ENCODE results near the gene PACS2.
A peak's percentile ranks its signal among the peaks of the same experiment; 100 is the strongest.

PACS2 gene

DNA sequence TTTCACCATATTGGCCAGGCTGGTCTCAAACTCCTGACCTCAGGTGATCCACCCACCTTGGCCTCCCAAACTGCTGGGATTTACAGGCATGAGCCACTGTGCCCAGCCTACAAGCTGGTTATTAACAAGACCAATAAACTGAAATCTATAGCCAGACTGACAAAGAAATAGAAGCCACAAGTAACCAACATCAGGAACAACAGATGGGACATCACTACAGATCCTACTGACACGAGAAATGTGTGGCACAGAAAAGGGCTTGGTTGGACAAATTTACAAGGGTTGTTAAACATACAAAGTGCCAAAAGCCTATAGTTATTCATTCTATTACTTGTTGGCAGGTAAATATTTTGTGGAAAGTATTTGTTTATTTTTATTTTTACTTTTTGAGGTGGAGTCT lies 116.7 kb downstream of the PACS2 start:
- Histone ChIP-seq H3K36me3 (ENCODE audit: control insufficient read depth, insufficient read depth, low read length) (peaks cover 8% of the 10 kb centered on the region), H3K27me3 (replicated peaks; ENCODE audit: control insufficient read depth, insufficient read depth, low read length) (no peaks in the 10 kb centered on the region), H3K4me3 (replicated peaks; ENCODE audit: low read depth, low read length) (no peak overlapping the region)
- TF ChIP-seq, protein P1, sequence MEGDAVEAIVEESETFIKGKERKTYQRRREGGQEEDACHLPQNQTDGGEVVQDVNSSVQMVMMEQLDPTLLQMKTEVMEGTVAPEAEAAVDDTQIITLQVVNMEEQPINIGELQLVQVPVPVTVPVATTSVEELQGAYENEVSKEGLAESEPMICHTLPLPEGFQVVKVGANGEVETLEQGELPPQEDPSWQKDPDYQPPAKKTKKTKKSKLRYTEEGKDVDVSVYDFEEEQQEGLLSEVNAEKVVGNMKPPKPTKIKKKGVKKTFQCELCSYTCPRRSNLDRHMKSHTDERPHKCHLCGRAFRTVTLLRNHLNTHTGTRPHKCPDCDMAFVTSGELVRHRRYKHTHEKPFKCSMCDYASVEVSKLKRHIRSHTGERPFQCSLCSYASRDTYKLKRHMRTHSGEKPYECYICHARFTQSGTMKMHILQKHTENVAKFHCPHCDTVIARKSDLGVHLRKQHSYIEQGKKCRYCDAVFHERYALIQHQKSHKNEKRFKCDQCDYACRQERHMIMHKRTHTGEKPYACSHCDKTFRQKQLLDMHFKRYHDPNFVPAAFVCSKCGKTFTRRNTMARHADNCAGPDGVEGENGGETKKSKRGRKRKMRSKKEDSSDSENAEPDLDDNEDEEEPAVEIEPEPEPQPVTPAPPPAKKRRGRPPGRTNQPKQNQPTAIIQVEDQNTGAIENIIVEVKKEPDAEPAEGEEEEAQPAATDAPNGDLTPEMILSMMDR (IDR thresholded peaks at IDR 0.05; ENCODE audit: insufficient read depth, low read length, poor library complexity, severe bottlenecking) = no peak
- DNase-seq (ENCODE audit: extremely low read depth, insufficient read length) = no peak

DNA sequence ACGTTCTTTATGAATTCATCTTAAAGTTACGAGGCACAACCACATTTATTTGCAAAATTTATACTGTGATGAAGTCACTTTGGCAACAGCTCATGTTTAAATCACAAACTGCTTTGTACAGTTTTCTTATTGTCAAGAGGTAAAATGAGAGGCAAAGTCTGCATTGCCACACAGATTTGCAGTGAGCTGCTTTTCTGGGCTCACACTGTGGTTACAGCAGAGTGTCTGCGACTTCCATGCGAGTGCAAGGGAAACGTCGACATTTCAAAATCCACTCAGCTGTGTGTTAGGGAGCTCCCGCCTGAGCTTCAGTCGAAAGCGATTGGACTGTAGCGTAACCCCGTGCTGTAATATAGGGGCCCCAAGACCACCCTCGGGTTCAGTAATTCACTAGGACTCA lies 118.1 kb downstream of the PACS2 start:
- no peaks in the 10 kb centered on the region for H3K27me3 ChIP-seq (replicated peaks; ENCODE audit: control insufficient read depth, insufficient read depth, low read length)
- TF ChIP-seq, protein P1 (IDR thresholded peaks at IDR 0.05; ENCODE audit: insufficient read depth, low read length, poor library complexity, severe bottlenecking) = no peak
- no peak for DNase-seq (ENCODE audit: extremely low read depth, insufficient read length)
- H3K4me3 ChIP-seq (replicated peaks; ENCODE audit: low read depth, low read length) = no peak overlapping the region
- peaks cover 4% of the 10 kb centered on the region for H3K36me3 ChIP-seq (ENCODE audit: control insufficient read depth, insufficient read depth, low read length)

DNA sequence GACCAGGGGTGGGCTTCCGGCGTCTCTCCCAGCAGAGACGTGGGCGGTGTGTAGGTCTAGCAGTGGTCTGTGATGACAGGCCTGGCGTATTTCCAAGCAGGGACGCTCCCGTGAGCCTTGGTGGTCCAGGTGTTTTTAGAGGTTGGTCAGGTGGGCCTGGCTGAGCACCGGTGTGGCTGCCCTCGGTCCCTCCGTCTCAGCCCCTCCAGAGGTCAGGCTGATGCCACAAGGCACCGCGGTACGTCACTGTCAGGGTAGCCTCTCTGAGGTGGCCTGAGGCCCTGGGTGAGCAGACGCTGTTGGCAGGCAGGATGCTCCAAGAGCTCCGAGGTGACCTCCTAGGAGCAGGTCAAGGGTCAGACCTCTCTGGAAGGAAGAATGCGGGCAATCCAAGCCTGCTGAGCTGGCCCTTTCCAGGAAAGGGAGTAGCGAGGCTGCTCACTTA lies 118.6 kb downstream of the PACS2 start:
- Histone ChIP-seq H3K4me3 (replicated peaks; ENCODE audit: low read depth, low read length) (no peak overlapping the region), H3K36me3 (ENCODE audit: control insufficient read depth, insufficient read depth, low read length) (peaks cover 8% of the 10 kb centered on the region), H3K27me3 (replicated peaks; ENCODE audit: control insufficient read depth, insufficient read depth, low read length) (no peaks in the 10 kb centered on the region)
- TF ChIP-seq, protein P1 (IDR thresholded peaks at IDR 0.05; ENCODE audit: insufficient read depth, low read length, poor library complexity, severe bottlenecking) = no peak
- peak; percentile 6 for DNase-seq (ENCODE audit: extremely low read depth, insufficient read length)

DNA sequence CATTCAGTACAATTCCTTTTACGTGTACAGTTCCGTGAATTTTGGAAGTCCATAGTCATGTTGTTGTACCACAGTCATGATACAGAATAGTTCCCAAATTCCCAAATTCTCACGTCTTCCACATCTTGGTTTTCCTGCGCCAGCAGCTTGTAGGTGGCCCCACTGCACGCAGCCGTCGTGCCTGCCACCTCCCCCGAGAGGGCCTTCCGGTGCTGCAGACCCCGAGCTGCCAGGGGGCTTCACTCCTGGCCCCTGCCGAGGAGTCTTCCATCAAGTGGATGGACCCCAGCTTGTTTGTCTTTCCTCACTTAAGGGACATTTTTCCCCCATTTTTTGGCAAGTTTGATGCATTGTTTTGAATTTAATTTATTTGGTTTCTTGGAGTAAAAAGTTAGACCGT lies 121.9 kb downstream of the PACS2 start:
- Histone ChIP-seq H3K36me3 (ENCODE audit: control insufficient read depth, insufficient read depth, low read length) (peaks cover 18% of the 10 kb centered on the region), H3K4me3 (replicated peaks; ENCODE audit: low read depth, low read length) (no peak overlapping the region), H3K27me3 (replicated peaks; ENCODE audit: control insufficient read depth, insufficient read depth, low read length) (no peaks in the 10 kb centered on the region)
- TF ChIP-seq, protein P1 (IDR thresholded peaks at IDR 0.05; ENCODE audit: insufficient read depth, low read length, poor library complexity, severe bottlenecking) = no peak
- no peak for DNase-seq (ENCODE audit: extremely low read depth, insufficient read length)

DNA sequence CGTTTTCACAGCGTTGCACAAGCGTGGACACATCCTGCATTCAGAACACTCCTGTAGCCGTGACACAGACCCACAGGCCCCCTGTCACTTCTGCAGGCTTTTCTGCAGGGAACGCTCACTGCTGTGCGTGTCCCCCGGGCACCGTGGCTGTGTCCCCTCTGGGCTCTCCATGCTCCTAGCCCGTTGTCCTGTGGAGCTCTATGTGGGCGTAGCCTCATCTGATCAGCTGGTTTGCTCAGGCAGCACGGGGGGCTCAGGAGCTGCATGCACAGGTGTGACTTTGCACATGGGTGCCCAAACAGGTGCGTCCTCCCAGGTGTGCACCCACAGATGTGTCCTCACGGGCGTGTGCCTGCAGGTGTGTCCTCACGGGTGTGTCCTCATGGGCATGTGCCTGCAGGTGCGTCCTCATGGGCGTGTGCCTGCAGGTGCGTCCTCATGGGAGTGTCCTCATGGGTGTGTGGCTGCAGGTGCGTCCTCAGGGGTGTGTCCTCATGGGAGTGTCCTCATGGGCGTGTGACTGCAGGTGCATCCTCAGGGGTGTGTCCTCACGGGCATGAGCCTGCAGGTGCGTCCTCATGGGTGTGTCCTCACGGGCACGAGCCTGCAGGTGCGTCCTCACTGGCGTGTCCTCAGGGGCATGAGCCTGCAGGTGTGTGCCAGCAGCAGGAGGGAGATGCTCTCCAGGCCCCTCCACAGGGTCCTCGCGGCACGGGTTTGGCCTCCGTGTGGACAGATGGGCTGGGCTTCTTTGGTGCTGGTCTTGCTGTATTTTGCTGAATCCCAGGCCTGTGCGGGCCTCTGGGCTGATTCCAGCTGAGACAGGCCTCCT lies 122.6 kb downstream of the PACS2 start:
- peak; percentile 18 for DNase-seq (ENCODE audit: extremely low read depth, insufficient read length)
- TF ChIP-seq, protein P1 (IDR thresholded peaks at IDR 0.05; ENCODE audit: insufficient read depth, low read length, poor library complexity, severe bottlenecking) = no peak
- H3K36me3 ChIP-seq (ENCODE audit: control insufficient read depth, insufficient read depth, low read length) = peaks cover 19% of the 10 kb centered on the region
- no peak overlapping the region for H3K4me3 ChIP-seq (replicated peaks; ENCODE audit: low read depth, low read length)
- no peaks in the 10 kb centered on the region for H3K27me3 ChIP-seq (replicated peaks; ENCODE audit: control insufficient read depth, insufficient read depth, low read length)
